GM21723 (cell line): ENCODE data around the gene CARD11.

ENCODE experiments used
- ATAC-seq: cut with Tn5 transposase; IDR thresholded peaks from one replicate; pipeline ENCODE4 v1.9.1; 2021; ENCODE audit warnings: mild to moderate bottlenecking, moderate library complexity; ENCODE audit not compliant: unreplicated experiment

The CARD11 gene

DNA sequence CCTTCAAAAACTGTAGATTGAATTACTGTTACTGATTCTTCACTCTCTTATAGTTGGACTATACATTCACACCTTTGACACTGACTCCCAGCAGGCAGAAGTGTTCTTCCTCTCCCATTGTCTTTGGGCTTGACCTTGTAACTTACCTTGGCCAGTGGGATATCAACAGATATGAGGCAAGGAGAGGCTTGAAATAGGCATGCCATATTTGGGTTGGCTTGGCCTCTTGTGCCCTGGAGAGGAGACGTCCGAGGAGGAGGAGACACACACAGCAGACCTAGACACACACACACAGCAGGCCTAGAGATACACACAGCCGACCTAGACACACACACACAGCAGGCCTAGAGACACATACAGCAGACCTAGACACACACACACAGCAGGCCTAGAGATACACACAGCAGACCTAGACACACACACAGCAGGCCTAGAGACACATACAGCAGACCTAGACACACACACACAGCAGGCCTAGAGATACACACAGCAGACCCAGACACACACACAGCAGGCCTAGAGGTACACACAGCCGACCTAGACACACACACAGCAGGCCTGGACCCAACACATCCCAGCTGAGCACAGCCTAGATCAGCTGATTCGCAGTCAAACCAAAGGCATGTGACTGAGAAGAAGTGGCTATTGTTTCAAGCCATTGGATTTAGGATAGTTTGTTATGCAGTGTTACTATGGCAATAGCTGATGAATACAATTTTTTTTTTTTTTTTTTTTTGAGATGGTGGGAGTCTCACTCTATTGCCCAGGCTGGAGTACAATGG, 187.1 kb downstream of the CARD11 start:
- ATAC-seq: no peak
